ENCODE results near the gene PLXNA2.
A peak's percentile ranks its signal among the peaks of the same experiment; 100 is the strongest.

PLXNA2 gene

GRCh38 chr1:208243967-208244916, at the start of gene PLXNA2:
PLXNA2 (minus strand) TSS chr1:208244384; CDS start chr1:208217922, 26,462 bp downstream.
- DNase-seq = peak; percentile 91

- DNase-seq = no peak
Observed at GRCh38 chr1:208292908-208293307, 48.7 kb upstream of the PLXNA2 start.

DNA sequence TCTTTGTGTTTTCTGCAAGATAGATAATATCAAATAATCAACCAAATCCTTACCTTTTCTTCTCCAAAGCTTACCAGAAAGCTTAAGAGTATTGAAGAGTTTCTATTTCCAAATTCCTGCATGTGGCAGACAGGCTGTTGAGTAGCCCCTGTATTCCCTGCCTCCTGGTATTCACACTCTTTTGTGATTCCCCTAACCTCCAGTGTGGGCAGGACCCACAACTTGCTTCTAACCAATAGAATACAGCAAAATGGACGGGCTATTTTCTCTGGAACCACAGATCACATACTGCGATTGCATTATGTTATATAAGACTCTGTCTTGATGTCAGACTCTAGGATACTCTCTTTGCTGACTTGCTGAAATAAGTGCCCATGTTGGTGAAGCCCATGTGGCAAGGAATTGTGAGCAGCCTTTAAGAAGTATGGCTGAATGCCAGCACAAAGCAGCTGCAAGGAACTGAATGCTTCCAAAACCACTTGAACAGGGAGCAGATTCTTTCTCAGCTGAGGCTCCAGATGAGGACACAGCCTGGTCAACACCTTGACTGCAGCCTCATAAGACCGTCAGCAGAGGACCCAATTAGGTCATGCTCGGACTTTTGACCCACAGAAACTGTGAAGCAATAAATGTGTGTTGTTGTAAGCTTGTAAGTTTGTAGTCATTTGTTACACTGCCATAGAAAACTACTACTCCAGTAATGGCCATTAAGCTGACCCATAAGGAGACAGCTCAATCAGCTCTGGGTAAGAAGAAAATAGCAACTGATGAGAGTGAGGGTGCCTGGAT, 47.9 kb upstream of the PLXNA2 start:
- no peak for DNase-seq

DNA sequence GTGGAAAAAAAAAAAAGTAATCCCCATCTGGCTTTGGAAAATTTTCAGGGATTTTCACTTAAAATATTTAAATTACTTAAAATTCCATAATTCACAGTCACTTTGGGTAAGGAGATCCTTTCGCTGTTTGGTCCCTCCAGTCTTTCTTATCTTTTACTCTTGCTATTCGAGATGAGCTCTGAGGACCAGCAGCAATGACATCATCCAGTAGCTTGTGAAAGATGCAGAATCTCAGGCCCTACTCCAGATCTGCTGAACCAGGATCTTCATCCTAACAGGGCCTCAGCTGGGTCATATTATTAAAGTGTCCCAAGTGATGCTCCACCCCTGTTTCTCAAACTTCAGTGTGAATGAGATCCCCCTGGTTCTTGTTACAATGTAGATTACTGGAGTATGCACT, 46.9 kb upstream of the PLXNA2 start:
- DNase-seq = no peak

DNA sequence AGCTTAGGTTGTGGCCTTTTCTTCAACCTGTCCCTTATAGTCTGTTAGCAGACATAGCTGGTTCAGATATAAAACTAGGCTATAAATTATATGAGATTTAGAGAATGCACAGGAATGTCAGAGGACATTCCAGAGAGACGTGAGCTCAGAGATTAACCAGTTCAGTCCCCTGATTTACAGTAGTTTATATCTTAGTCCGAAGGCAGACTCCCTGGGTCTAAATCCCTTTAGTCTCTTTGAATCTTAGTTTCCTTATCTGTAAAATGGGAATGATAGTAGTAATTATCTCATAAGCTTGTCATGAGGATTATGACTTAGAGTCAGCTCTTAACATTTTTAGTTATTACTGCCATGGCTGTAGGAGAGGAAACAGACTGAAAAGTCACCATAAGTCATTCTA, 45.5 kb upstream of the PLXNA2 start:
- no peak for DNase-seq

DNA sequence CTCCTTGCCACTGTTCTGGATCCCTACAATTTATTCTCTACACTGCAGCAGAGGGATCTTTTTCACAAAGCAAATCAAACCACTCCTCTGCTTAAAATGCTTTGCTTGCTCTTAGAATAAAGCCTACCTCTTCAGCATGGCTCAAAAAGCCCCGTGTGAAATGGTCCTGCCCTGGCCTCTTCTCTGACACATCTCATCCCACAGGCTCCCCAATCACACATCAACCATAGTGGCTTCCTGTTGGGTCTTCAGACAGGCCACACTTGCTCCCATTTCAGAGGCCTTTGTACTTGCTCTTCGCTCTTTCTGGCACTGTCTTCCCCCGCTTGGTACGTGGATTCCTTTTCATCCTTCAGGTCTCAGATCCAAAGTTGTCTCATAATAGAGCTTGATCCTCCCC, 44.3 kb upstream of the PLXNA2 start:
- no peak for DNase-seq

- DNase-seq = no peak
Observed at GRCh38 chr1:208280681-208281450, 36.7 kb upstream of the PLXNA2 start.

DNA sequence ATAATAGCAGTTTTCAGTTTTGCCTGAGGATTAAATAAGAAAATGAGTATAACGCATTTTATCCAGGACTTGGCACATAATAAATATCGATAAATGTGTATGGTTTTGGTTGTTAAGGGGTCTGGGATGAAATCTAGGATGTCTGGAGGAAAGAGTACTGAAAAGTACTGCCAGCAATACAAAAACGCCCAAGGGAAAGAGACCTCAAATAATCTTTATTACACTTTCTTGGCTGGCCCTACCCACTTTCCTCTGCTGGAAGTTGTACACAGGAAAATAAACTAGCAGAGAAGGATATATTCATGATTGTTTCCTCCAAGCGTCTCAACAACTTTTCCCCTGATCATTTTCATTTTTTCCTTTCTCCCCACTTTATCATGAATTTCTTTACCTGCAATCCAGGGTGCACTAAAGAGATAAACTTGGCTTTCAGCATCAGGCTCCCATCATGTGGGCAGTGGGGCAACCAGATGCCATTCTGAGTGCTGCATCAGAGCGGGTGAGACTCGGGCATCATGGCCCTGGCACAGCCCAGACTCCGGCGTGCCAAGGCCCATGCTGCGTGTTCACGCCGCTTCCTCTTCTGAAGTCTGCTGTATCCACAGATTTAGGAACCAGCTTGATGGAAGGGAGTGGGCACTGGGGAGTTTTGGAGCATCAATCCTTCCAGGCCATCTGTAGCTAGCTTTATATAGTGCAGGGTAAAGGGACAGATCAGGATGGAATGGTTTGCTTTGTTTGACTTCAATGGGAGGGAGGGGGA, 35.8 kb upstream of the PLXNA2 start:
- DNase-seq = no peak

- DNase-seq = no peak
Observed at GRCh38 chr1:208278638-208279037, 34.5 kb upstream of the PLXNA2 start.

GRCh38 chr1:208276757-208277435, 32.7 kb upstream of the PLXNA2 start:
- DNase-seq = no peak

DNA sequence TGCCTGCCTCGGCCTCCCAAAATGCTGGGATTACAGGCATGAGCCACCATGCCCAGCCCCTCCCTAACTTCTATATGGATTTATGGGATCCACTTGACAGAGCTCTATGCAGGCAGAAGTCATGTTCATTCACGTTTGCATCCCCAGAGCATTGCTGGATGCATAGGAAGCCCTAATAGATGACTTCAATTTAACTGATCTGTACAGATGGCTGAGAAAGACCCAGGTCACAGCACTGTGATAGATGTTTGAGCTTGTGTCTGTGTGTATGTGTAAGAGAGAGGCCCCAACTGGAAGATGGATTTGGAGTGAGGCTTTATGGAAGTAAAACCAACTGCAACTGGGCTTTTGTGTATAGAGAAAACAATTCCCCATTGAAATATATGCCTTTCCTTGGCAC, 30.9 kb upstream of the PLXNA2 start:
- DNase-seq = no peak

- no peak for DNase-seq
Observed at GRCh38 chr1:208273386-208274017, 29.3 kb upstream of the PLXNA2 start.

- DNase-seq = no peak
Observed at GRCh38 chr1:208272713-208273112, 28.5 kb upstream of the PLXNA2 start.

- no peak for DNase-seq
Observed at GRCh38 chr1:208272311-208272710, 28.1 kb upstream of the PLXNA2 start.

- DNase-seq = no peak
Observed at GRCh38 chr1:208271236-208271635, 27.1 kb upstream of the PLXNA2 start.

- no peak for DNase-seq
Observed at GRCh38 chr1:208270651-208271141, 26.5 kb upstream of the PLXNA2 start.

DNA sequence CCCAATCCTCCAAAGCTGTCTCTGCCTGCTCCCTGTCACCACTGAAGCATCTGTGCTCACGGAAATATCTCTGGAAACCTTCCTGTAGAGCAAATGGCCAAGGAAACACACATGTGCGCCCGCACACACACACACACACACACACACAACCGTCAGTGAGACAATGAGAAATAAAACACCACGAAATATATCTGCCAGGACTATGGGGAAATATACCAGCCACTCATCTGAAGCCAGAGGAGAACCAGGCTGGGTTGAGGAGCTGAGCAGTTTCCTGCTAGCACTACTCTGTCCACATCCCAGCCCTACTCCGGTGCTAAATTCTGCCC, 25.1 kb upstream of the PLXNA2 start:
- no peak for DNase-seq

DNA sequence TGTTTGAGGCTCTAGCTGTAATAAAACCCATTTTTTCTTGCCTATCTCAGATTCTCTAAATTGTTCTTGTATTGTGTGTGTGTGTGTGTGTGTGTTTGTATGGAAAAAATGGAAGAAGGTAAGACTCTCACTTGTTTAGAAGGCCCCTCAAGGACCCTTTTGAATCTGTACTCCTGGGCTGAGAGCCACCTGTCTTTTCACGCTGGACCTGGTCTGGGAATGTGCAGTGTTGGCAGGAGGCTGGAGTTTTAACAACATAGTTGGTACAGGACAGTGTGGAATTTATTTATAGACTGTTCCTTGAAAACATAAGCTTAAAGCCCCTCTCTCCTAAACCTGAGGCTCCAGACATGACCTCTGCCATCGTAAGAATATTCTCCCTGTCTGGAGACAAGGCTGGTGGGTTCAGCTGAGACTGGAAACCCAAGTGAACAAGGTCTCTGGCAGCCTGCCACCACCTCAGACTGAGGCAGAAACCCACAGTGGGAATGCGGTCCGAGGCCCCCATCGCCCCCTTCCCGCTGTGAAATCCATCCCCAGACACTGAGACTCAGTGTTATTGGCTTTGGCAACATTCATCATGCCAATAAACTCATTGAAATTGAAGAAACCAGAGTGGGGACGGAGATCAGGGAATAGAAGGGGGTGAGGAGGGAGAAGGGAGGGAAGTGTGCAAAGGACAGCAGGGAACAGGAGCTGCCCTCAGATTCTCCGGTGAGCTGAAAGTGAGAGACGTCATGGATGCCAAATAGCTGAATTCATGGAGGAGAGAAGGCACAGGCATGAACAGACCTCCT, 24.6 kb upstream of the PLXNA2 start:
- DNase-seq = no peak

DNA sequence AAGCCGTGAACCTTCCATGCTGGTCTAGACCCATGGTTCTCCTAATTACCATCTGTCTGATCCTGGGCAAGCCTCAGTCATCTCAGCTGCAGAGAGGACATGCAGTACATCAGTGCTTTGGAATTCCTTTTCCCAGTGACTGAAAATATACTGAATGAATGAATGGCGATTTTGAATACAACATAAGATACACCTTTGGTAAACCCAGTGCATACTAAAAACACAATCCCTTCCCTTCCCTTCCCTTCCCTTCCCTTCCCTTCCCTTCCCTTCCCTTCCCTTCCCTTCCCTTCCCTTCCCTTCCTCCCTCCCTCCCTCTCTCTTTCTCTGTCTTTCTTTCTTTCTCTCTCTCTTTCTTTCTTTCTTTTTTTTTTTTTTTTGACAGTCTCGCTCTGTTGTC, 21.3 kb upstream of the PLXNA2 start:
- no peak for DNase-seq

DNA sequence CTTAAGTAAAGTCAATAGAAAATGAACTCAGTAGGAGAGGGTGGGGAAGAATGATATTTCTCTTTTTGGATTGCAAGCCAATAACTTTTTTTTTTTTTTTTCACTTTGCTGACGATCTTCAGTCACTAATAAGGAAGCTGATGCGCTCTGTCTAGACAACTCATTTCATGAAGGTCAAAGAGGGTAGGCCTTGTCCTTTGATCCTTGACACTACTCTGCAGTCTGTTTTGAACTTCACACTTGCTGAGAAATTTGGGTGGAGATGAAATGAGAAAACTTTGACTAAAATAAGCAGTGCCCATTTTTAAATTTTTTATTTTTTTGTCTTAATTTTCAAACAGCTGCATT, 20.9 kb upstream of the PLXNA2 start:
- DNase-seq = no peak

All from retina (tissue), 1 donor.